Right cardiac atrium (tissue), 5 donors: ENCODE results near the gene PCIF1. TPM values are rescaled to one million over a fixed set of nuclear protein-coding genes. Genes with fewer than 3 reads are reported as not detected.

Experiments used
- ATAC-seq, 2 donors: fragments of 200-7000 bp; cut with Tn5 transposase; one replicate each; pipeline versions ENCODE4 v1.8.0 to v1.9.1; 2020; ENCODE audit warnings: moderate library complexity in 2 of 2, mild to moderate bottlenecking in 1 of 2
- DNase-seq, 3 donors: peaks; one replicate each; pipeline ENCODE4 v3.0.0-alpha.2; 2020
- H3K27ac ChIP-seq: one replicate; pipeline ENCODE4 v1.5.1; 2013; ENCODE audit warnings: mild to moderate bottlenecking, low read length, control low read depth, moderate library complexity
- H3K27me3 ChIP-seq: one replicate; pipeline ENCODE4 v1.6.1; 2013; ENCODE audit not compliant: control insufficient read depth, insufficient read depth
- H3K4me1 ChIP-seq: one replicate; pipeline ENCODE4 v1.6.1; 2013; ENCODE audit warnings: low read length; ENCODE audit not compliant: control insufficient read depth, insufficient read depth
- H3K4me3 ChIP-seq: one replicate; pipeline ENCODE4 v1.5.1; 2013; ENCODE audit warnings: low read length, control low read depth
- H3K9me3 ChIP-seq: one replicate; pipeline ENCODE4 v1.6.1; 2013; ENCODE audit warnings: low read length; ENCODE audit not compliant: control insufficient read depth
- WGBS: extraction: QIAGEN DNeasy Blood & Tissue Kit; methylation state at CpG from one replicate; pipeline ENCODE4 v1.1.7; 2013; 5-methylcytosine and 5-hydroxymethylcytosine counted together
- intact Hi-C, 4 donors: fragments of 100-400 bp; cut with DNase I; formaldehyde crosslinking; loops; one replicate each; pipeline versions ENCODE4 v1.11.0 to v1.14.0; 2022 to 2023
- long read RNA-seq, 4 donors: library from polyadenylated mRNA; unstranded; transcript quantifications; one replicate each; pipeline ENCODE4 v2.0.0, GENCODE V29; 2020 to 2021
- polyA plus RNA-seq: library from polyadenylated mRNA; stranded (reverse); fragments of 200-250 nt; gene quantifications from one replicate; pipeline ENCODE4 v1.2.3, GENCODE V29; 2013
- total RNA-seq, 4 donors: library from RNA; stranded (reverse); fragmentation: NEBNext Ultra II Directional; extraction: Animal tissue kit (Norgen Biotek cat#: 25700); gene quantifications; one replicate each; pipeline ENCODE4 v1.2.1, GENCODE V29; 2021
- donor health status: healthy with polysubstance abuse.
- donor health status: DM: no; HTN: yes; CAD: no.
- donor health status: DM: no; HTN: no; CAD: no.
- donor health status: DM: no; HTN: yes; CAD: no; lungs with severe emphysema.
- donor health status: DM: yes; HTN: yes; CAD: no.

PCIF1 gene
- total RNA-seq (10 to 100 TPM; 28.0 to 31.8 (median 29.6) TPM), polyA plus RNA-seq (22.2 TPM)
- long read RNA-seq, donor 1, transcript PCIF1-201 (17 exons, 2,747 nt), result major isoform, 86 of 117 reads
- long read RNA-seq, donor 1, partial matches to known transcripts, result 18 of 117 reads
- long read RNA-seq, donor 1, other reads (novel, unspliced or antisense), result 11 of 117 reads
- long read RNA-seq, donor 2, transcript PCIF1-201 (17 exons, 2,747 nt), result major isoform, 35 of 55 reads
- long read RNA-seq, donor 2, partial matches to known transcripts, result 6 of 55 reads
- long read RNA-seq, donor 2, other reads (novel, unspliced or antisense), result 14 of 55 reads
- long read RNA-seq, donor 3, transcript PCIF1-201 (17 exons, 2,747 nt), result major isoform, 118 of 189 reads
- long read RNA-seq, donor 3, partial matches to known transcripts, result 25 of 189 reads
- long read RNA-seq, donor 3, other reads (novel, unspliced or antisense), result 45 of 189 reads
- long read RNA-seq, donor 4, transcript PCIF1-201 (17 exons, 2,747 nt), result major isoform, 36 of 69 reads
- long read RNA-seq, donor 4, partial matches to known transcripts, result 4 of 69 reads
- long read RNA-seq, donor 4, other reads (novel, unspliced or antisense), result 26 of 69 reads

DNA sequence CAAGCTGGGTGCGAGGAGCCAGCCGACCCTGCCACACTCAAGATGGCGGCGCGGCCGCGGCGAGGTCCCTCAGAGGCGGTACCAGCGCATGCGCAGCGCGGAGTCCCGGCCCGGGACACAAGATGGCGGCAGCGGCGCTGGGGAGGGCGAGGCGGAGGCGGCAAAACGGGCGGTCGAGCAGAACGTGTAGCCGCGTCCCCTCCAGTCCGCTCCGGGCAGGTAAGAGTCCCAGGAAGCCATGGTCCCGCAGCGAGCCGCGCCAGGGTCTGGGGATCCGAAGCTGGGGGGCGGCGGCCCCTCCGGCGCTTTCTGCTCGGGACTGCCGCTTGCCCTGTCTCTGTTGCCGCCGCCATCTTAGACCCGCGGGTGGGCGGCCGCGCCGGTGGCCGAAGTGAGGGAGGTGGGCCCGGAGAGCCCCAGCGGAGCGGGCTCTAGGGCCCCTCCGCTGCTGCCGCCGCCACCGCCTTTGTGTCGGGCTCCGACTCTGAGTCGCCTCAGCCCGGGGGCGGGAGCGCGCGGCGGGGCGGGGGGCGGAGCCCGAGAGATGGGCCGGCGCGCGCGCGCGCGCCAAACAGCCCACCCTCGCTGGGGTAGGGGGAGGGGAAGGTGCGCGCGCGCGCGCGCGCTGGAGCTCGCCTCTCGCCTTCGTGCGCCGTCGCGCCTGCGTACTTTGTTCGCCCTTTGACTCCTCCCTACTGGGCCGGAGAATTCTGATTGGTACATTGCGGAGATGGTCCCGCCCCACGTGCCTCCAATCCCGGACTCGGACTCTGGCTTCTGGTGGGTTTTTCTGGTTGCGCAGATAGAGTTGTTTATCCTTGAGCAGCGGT is at the start of gene PCIF1:
PCIF1 (plus strand) TSS at position 98 of the 830 bp plus-strand sequence. CDS start 4,317 bp downstream, outside the sequence.
- under 1% methylated on average over 102 of the region's 102 CpGs for WGBS
- Histone ChIP-seq H3K9me3 (no peaks in the 10 kb centered on the region), H3K4me3 (peak within 1 kb of the TSS; percentile 92), H3K27me3 (no peaks in the 10 kb centered on the region), H3K27ac (peak within 1 kb of the TSS; percentile 98), H3K4me1 (peaks cover 6% of the 10 kb centered on the region)
- peak; percentile 98 to 100 (median 99) for DNase-seq
- intact Hi-C loops, result loop anchor here in 2 of 4 donors (2.0 to 10.0 kb wide), 2 partner anchors 44 to 100 kb away; partner anchors contain the start of genes CTSA (in 1 of the 2), NEURL2 (in 1 of the 2) and SNX21 (in 1 of the 2)
- peak; percentile 92 to 93 for ATAC-seq

DNA sequence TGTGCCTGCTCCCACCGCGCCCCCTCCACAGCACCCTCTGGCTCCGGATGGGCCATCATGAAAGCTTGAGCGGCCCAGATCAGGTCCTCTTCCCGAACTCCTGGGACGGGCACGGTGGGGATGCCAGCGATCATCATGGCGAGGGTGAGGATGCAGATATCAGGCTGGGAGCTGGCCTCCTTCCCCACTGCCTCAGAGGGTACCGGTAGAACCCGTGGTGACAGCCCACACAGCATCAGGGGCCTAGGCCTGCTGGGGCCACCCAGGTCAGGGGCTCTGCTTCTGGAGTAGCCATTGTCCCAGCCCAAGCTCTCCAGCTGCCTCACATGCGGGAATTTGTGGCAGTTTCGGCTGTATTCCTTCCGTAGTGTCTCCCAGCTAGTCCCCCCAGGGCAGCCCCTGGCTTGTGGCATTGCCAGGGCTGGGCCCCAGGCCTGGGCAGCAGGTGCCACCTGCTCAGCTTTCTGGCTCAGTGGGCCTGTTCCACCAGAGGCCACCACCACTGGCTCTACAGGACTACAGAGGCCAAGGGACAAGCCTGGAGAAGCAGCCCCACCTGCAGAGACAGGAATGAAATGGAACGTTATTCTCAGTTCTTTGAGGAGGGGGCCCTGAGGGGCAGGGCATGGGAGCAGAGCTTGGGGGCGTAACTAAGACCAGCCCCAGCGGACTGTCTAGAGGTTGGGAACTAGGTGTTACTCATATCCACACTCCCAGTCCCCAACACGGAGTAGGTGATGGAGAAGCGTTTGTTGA is 47.7 kb upstream of the PCIF1 start:
- H3K9me3 ChIP-seq, result no peaks in the 10 kb centered on the region
- no peak overlapping the region for H3K27ac ChIP-seq
- no peaks in the 10 kb centered on the region for H3K27me3 ChIP-seq
- H3K4me1 ChIP-seq, result no peaks in the 10 kb centered on the region
- DNase-seq (peak in 1 of 3 donors; percentile 48), ATAC-seq (no peak)
- 89% methylated on average over 19 of the region's 19 CpGs for WGBS
- no peak overlapping the region for H3K4me3 ChIP-seq
- intact Hi-C loops, result no loop called here

DNA sequence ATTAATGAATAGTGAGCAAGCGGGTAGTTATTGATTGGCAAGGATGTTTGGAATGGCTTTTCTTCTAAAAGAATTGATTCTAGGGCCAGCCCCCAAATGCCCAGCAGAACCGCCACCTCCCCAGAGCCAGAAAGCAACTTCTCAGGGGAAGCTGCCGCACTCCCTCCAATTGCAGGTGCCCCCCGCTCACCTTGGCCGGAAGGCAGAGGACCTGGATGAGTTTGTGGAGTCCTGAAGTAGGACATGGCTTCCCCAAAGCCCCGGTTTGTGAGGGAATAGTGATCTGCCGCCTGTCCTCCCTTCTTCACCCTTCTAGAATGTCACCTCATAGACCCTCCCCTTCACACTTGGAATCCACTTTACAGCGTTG is 47.2 kb upstream of the PCIF1 start, which contains the start of gene SPATA25:
SPATA25 (minus strand) TSS at position 277 of the 370 bp plus-strand sequence; CDS start at position 245, 32 bp downstream.
- no peaks in the 10 kb centered on the region for H3K4me1 ChIP-seq
- WGBS, result 87% methylated on average over 8 of the region's 8 CpGs
- intact Hi-C loops, result no loop called here
- no peak for ATAC-seq
- H3K27me3 ChIP-seq, result no peaks in the 10 kb centered on the region
- H3K9me3 ChIP-seq, result no peaks in the 10 kb centered on the region
- no peak for DNase-seq
- no peak within 1 kb of the TSS for H3K27ac ChIP-seq
- no peak within 1 kb of the TSS for H3K4me3 ChIP-seq

DNA sequence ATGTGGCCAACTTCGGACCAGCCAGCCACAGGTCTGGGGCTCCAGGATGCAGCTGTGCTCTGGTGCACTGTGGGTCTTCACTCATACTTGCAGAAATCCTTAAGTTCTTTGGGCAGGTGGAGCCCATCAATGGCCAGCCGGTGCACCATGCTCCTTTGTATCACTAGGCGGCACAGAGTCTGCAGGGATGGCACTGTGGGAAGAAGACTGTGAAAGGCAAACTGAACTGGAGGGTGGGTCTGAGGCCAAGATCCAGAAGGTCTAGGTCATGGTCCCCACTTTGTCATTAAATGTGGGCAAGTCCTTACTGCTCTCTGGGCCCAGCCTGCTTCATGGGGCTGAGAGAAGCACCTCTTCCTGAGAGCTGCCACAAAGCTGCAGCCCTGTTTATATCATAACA is 45.8 kb upstream of the PCIF1 start:
- intact Hi-C loops, result no loop called here
- DNase-seq, result no peak
- Histone ChIP-seq H3K4me1 (no peaks in the 10 kb centered on the region), H3K27ac (no peak overlapping the region), H3K4me3 (no peak overlapping the region), H3K27me3 (no peaks in the 10 kb centered on the region), H3K9me3 (no peaks in the 10 kb centered on the region)
- ATAC-seq, result no peak
- WGBS, result 84% methylated on average over 3 of the region's 3 CpGs

DNA sequence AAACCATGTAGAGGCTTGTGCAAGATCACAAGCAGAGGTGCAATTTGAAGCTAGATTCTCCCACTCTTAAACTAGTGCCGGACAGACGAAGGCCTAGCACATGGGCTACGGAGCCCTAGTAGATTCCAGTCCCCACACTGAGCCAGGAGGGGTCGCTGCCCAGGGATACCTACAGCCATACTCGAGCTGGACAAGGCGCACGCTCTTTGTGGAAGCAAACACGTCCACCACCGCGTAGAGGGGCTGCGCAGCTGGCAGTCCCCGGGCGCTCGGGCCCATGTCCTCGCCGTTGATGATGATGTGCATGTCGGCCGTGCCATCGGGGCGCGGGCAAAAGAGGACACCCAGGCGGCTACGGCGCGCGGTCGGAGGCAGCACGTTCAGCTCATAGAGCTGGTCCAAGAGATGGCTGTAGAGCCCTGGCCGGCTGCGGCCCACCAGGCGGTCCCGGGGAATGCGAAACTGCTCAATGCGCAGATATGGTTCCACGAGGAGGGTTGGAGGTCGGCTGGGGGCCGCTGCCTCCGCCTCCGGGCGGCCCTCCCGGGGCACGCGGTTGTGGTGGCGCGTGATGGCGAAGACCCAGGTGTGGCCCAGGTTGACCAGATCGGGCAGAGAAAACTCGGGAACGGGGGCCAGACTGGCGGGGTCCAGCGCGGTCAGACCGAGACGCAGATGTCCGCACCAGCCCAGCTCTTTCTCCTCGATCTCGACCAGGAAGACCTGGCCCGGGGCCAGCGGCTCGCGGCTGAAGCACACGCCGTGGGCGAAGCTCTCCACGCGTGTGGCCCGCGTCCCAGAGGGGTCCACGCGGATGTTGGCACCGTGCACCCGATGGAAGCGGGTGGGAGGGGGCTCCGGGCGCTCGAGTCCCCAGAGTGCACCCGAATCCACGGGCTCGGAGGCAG is 44.2 kb upstream of the PCIF1 start:
- Histone ChIP-seq H3K9me3 (no peaks in the 10 kb centered on the region), H3K27me3 (no peaks in the 10 kb centered on the region), H3K27ac (peak overlapping the region; percentile 53), H3K4me1 (no peaks in the 10 kb centered on the region), H3K4me3 (peak overlapping the region; percentile 67)
- intact Hi-C loops, result loop anchor here in 2 of 4 donors (2.0 to 10.0 kb wide), 3 partner anchors 44 to 74 kb away; partner anchors contain the start of gene PCIF1 (in 1 of the 2)
- under 1% methylated on average over 79 of the region's 79 CpGs for WGBS
- DNase-seq, result peak; percentile 86 to 95 (median 93)
- peak; percentile 87 to 88 for ATAC-seq

DNA sequence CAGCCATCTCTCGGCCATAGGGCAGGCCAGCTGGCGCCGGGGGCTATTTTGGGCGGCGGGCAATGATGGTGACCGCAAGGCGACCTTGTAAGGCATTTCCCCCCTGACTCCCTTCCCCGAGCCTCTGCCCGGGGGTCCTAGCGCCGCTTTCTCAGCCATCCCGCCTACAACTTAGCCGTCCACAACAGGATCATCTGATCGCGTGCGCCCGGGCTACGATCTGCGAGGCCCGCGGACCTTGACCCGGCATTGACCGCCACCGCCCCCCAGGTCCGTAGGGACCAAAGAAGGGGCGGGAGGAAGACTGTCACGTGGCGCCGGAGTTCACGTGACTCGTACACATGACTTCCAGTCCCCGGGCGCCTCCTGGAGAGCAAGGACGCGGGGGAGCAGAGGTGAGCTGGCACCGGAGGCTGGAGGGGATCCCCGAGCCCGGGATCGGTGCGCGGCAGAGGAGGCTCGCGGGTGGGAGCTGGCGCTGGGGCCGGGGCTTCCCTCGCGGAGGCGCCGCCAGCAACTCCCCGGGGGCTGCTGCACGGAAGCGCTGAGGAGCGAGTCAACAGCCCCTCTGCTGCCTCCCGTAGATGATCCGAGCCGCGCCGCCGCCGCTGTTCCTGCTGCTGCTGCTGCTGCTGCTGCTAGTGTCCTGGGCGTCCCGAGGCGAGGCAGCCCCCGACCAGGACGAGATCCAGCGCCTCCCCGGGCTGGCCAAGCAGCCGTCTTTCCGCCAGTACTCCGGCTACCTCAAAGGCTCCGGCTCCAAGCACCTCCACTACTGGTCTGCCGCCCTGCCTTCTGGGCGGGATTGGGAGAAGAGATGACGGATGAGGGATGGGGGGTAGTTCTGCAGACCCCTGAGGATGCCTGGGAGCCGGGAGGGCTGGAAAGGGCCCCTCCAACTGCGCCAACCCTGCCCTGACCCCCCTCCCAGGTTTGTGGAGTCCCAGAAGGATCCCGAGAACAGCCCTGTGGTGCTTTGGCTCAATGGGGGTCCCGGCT is 43.2 kb upstream of the PCIF1 start, which contains the start of the genes CTSA and NEURL2:
CTSA (plus strand) TSS at position 351 of the 999 bp plus-strand sequence; CDS start at position 585, 234 bp downstream.
NEURL2 (minus strand) TSS at position 224 of the 999 bp plus-strand sequence; CDS start at position 7, 217 bp downstream.
- 1% methylated on average over 78 of the region's 78 CpGs for WGBS
- Histone ChIP-seq H3K4me3 (peak within 1 kb of the TSS; percentile 67), H3K4me1 (no peaks in the 10 kb centered on the region), H3K27ac (peak within 1 kb of the TSS; percentile 53), H3K9me3 (no peaks in the 10 kb centered on the region), H3K27me3 (no peaks in the 10 kb centered on the region)
- DNase-seq (peak; percentile 96 to 99 (median 97)), ATAC-seq (peak; percentile 91)
- intact Hi-C loops, result loop anchor here in 2 of 4 donors (2.0 to 10.0 kb wide), 3 partner anchors 44 to 74 kb away; partner anchors contain the start of gene PCIF1 (in 1 of the 2)

- Histone ChIP-seq H3K4me1 (no peaks in the 10 kb centered on the region), H3K4me3 (peak overlapping the region; percentile 67), H3K9me3 (no peaks in the 10 kb centered on the region), H3K27ac (no peak overlapping the region), H3K27me3 (no peaks in the 10 kb centered on the region)
- intact Hi-C loops, result loop anchor here in 2 of 4 donors (10.0 kb wide), 2 partner anchors 63 to 73 kb away; no protein-coding TSS in a partner anchor
- 79% methylated on average over 9 of the region's 9 CpGs for WGBS
- ATAC-seq, result no peak
- DNase-seq, result no peak
Observed at GRCh38 chr20:45892049-45892825, 42.2 kb upstream of the PCIF1 start.
